Kidney (tissue), 14 donors: ENCODE data around the gene TOLLIP. TPM values are rescaled to one million over a fixed set of nuclear protein-coding genes. Genes with fewer than 3 reads are reported as not detected.

ENCODE experiments used
- DNase-seq, 5 donors: peaks; one replicate each; pipeline ENCODE4 v3.0.0-alpha.2; 2013 to 2020
- FAIRE-seq: peaks from 2 replicates; lab custom pipeline; 2012; peaks lifted over from hg19 to GRCh38; lab: Jason Lieb, UNC
- H3K27ac ChIP-seq, 2 donors: one replicate each; pipeline ENCODE4 v1.7.0; 2013; ENCODE audit warnings: low read depth in 2 of 2, low read length in 2 of 2, inconsistent platforms in 1 of 2
- H3K27me3 ChIP-seq: one replicate; pipeline ENCODE4 v1.7.1; 2013; ENCODE audit warnings: low read length, inconsistent platforms; ENCODE audit not compliant: control insufficient read depth, insufficient read depth
- H3K36me3 ChIP-seq, 3 donors: one replicate each; pipeline versions ENCODE4 v1.7.0 to v1.7.1; 2013; ENCODE audit warnings: low read length in 3 of 3, control low read depth in 1 of 3, inconsistent platforms in 1 of 3; ENCODE audit not compliant: insufficient read depth in 3 of 3, control insufficient read depth in 2 of 3
- H3K4me1 ChIP-seq, 3 donors: one replicate each; pipeline versions ENCODE4 v1.7.0 to v1.7.1; 2013; ENCODE audit warnings: low read length in 3 of 3, inconsistent platforms in 1 of 3, low read depth in 1 of 3; ENCODE audit not compliant: control insufficient read depth in 2 of 3, insufficient read depth in 2 of 3
- H3K4me3 ChIP-seq, 3 donors: one replicate each; pipeline versions ENCODE4 v1.7.0 to v1.8.1; 2013; ENCODE audit warnings: low read length in 3 of 3, control low read depth in 1 of 3, inconsistent platforms in 1 of 3
- H3K9ac ChIP-seq, 3 donors: one replicate each; pipeline versions ENCODE4 v1.7.0 to v1.7.1; 2013; ENCODE audit warnings: low read length in 3 of 3, control low read depth in 1 of 3, inconsistent platforms in 1 of 3
- H3K9me3 ChIP-seq, 3 donors: one replicate each; pipeline versions ENCODE4 v1.7.0 to v1.7.1; 2013; ENCODE audit warnings: low read length in 3 of 3, control low read depth in 1 of 3, inconsistent platforms in 1 of 3; ENCODE audit not compliant: control insufficient read depth in 2 of 3, insufficient read depth in 1 of 3
- CTCF ChIP-seq: IDR thresholded peaks from 3 replicates; pipeline ENCODE4 v1.5.1; 2012; ENCODE audit warnings: mild to moderate bottlenecking, moderate library complexity, borderline replicate concordance; ENCODE audit not compliant: insufficient read depth; ENCODE audit errors: extremely low read depth
- intact Hi-C: fragments of 100-400 bp; cut with DNase I; formaldehyde crosslinking; loops from one replicate; pipeline ENCODE4 v1.11.1; 2022
- polyA plus RNA-seq: library from polyadenylated mRNA; stranded (reverse); fragments of 350-450 nt; fragmentation: Illumina TruSeq; extraction: RNeasy Lipid Tissue Mini Kit (QIAGEN cat#74804); gene quantifications from one replicate; pipeline ENCODE4 v1.2.3, GENCODE V29; 2014; ENCODE audit warnings: low read depth, low replicate concordance; ENCODE audit not compliant: insufficient read depth
- total RNA-seq: library from RNA; stranded (reverse); fragmentation: NEBNext Ultra II Directional; extraction: Animal tissue kit (Norgen Biotek cat#: 25700); gene quantifications from one replicate; pipeline ENCODE4 v1.2.1, GENCODE V29; 2021
- donor health status: control.
- donor health status: control.
- donor health status: control.
- donor health status: control.
- donor health status: control.
- donor health status: DM: yes; HTN: yes; CAD: no.
- donor health status: Normal renal cell carcinoma (clear cell type).

Gene TOLLIP
- total and polyA plus RNA-seq, 2 donors from 2014 or later: 65.5 to 88.0 TPM

DNA sequence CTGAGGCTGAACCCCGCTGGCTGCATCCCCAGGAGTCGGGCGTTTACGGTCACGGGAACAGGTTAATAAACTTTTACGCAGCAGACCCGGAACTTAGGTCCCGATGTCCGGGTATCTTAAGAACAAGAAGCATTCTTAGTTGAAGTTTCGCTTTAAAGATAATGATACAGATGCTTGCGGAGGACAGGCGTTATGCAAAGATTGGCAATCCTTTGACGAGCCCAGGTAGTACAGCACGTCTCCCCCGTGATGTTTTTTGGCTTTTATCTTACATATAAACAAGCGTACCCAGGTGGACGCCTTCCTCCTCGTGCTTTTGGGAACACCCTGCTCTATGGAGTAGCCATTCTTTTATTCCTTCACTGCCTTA, 871 bp upstream of the TOLLIP start:
- Histone ChIP-seq H3K27ac (peak overlapping the region in 1 of 2 donors; percentile 95), H3K36me3 (peaks cover 0 to 3% (median 0%) of the 10 kb centered on the region in 3 donors), H3K27me3 (no peaks in the 10 kb centered on the region), H3K9me3 (no peaks in the 10 kb centered on the region), H3K4me3 (peak overlapping the region; percentile 65 to 81 (median 74)), H3K9ac (peak overlapping the region in 2 of 3 donors; percentile 74 to 94), H3K4me1 (peaks cover 0 to 34% (median 16%) of the 10 kb centered on the region in 3 donors)
- DNase-seq (no peak), FAIRE-seq (no peak)
- TF ChIP-seq CTCF: no peak
- intact Hi-C loops: no loop called here

- H3K4me3 ChIP-seq: peak overlapping the region in 2 of 3 donors; percentile 59 to 63
- FAIRE-seq (no peak), DNase-seq (peak in 2 of 5 donors; percentile 7 to 83)
- H3K27ac ChIP-seq: peak overlapping the region; percentile 91 to 93
- TF ChIP-seq CTCF: no peak
- intact Hi-C loops: no loop called here
- peaks cover 0 to 3% (median 0%) of the 10 kb centered on the region in 3 donors for H3K36me3 ChIP-seq
- peak overlapping the region in 2 of 3 donors; percentile 7 to 73 for H3K9ac ChIP-seq
- peaks cover 0 to 45% (median 23%) of the 10 kb centered on the region in 3 donors for H3K4me1 ChIP-seq
- no peaks in the 10 kb centered on the region for H3K27me3 ChIP-seq
- no peaks in the 10 kb centered on the region for H3K9me3 ChIP-seq
Observed at GRCh38 chr11:1308743-1309497, 512 bp downstream of the TOLLIP start.

- intact Hi-C loops: no loop called here
- no peak for DNase-seq
- H3K27ac ChIP-seq: peak overlapping the region; percentile 13 to 93
- TF ChIP-seq CTCF: no peak
- peaks cover 0 to 3% (median 0%) of the 10 kb centered on the region in 3 donors for H3K36me3 ChIP-seq
- H3K27me3 ChIP-seq: no peaks in the 10 kb centered on the region
- peaks cover 0 to 49% (median 27%) of the 10 kb centered on the region in 3 donors for H3K4me1 ChIP-seq
- peak overlapping the region in 2 of 3 donors; percentile 59 to 63 for H3K4me3 ChIP-seq
- H3K9ac ChIP-seq: peak overlapping the region in 2 of 3 donors; percentile 7 to 73
- H3K9me3 ChIP-seq: no peaks in the 10 kb centered on the region
- FAIRE-seq: no peak
Observed at GRCh38 chr11:1307998-1308742, 1.3 kb downstream of the TOLLIP start.
